ENCODE results near the gene DPH6.

DPH6 gene

GRCh38 chr15:35546511-35547381, 781 bp upstream of the DPH6 start:
- H4K8ac ChIP-seq (ENCODE audit: low read length), result peak overlapping the region; percentile 99
- peaks cover 0 to 8% of the 10 kb centered on the region in 2 experiments for H3K36me3 ChIP-seq (ENCODE audit: control insufficient read depth in 1 of 2, insufficient read depth in 2 of 2, low read depth in 1 of 2, low read length in 2 of 2)
- H2BK5ac ChIP-seq (ENCODE audit: low read depth, low read length, poor library complexity, severe bottlenecking), result no peak overlapping the region
- H3K4ac ChIP-seq (ENCODE audit: low read depth in 1 of 2, low read length in 2 of 2), result peak overlapping the region; percentile 85 to 92
- peak overlapping the region; percentile 85 for H3K4me2 ChIP-seq (ENCODE audit: low read length, poor library complexity, severe bottlenecking)
- peak overlapping the region; percentile 32 to 86 for H2BK12ac ChIP-seq (ENCODE audit: low read length in 2 of 2)
- H2BK15ac ChIP-seq (ENCODE audit: low read depth, poor library complexity, severe bottlenecking), result no peak overlapping the region
- DNase-seq, result no peak
- peaks cover 12% of the 10 kb centered on the region for H3K79me1 ChIP-seq (replicated peaks; ENCODE audit: low read length, poor library complexity, severe bottlenecking)
- peak overlapping the region; percentile 1 for H2AFZ ChIP-seq (ENCODE audit: low read depth, low read length)
- H2BK120ac ChIP-seq (ENCODE audit: low read depth, low read length), result peak overlapping the region; percentile 66
- H3K4me1 ChIP-seq (ENCODE audit: control insufficient read depth, insufficient read depth, low read depth, low read length), result peaks cover 2% of the 10 kb centered on the region
- peak overlapping the region; percentile 99 for H4K91ac ChIP-seq (ENCODE audit: low read length)
- H3K27ac ChIP-seq (ENCODE audit: low read length, poor library complexity, severe bottlenecking), result peak overlapping the region; percentile 72
- no peak overlapping the region for H3K23ac ChIP-seq (ENCODE audit: low read length in 2 of 2)
- no peaks in the 10 kb centered on the region for H3K27me3 ChIP-seq (ENCODE audit: control insufficient read depth in 1 of 2, insufficient read depth in 1 of 2, low read length in 2 of 2)
- 70% methylated on average over 14 of the region's 14 CpGs for WGBS
- no peaks in the 10 kb centered on the region for H3K9me3 ChIP-seq (ENCODE audit: control insufficient read depth, low read length)
- peak overlapping the region; percentile 23 for H2AK5ac ChIP-seq (ENCODE audit: low read length, severe bottlenecking)
- peak overlapping the region; percentile 98 for H3K9ac ChIP-seq (ENCODE audit: low read length)
- H3K18ac ChIP-seq (ENCODE audit: low read depth in 1 of 2, low read length in 2 of 2), result peak overlapping the region; percentile 83 to 98
- H3K4me3 ChIP-seq (ENCODE audit: insufficient read depth in 1 of 2, low read depth in 1 of 2, low read length in 2 of 2), result peak overlapping the region; percentile 79 to 80
- H3K14ac ChIP-seq (ENCODE audit: low read length in 2 of 2), result peak overlapping the region in 1 of 2 experiments; percentile 7

- Histone ChIP-seq H3K14ac (ENCODE audit: low read length in 2 of 2) (peak overlapping the region in 1 of 2 experiments; percentile 44), H3K9ac (ENCODE audit: low read length) (peak overlapping the region; percentile 98), H3K27ac (ENCODE audit: low read length, poor library complexity, severe bottlenecking) (peak overlapping the region; percentile 85), H3K4ac (ENCODE audit: low read depth in 1 of 2, low read length in 2 of 2) (peak overlapping the region; percentile 15 to 65), H3K4me1 (ENCODE audit: control insufficient read depth, insufficient read depth, low read depth, low read length) (peaks cover 2% of the 10 kb centered on the region), H2AK5ac (ENCODE audit: low read length, severe bottlenecking) (no peak overlapping the region), H3K18ac (ENCODE audit: low read depth in 1 of 2, low read length in 2 of 2) (peak overlapping the region; percentile 79 to 98), H3K4me2 (ENCODE audit: low read length, poor library complexity, severe bottlenecking) (peak overlapping the region; percentile 85), H2AFZ (ENCODE audit: low read depth, low read length) (no peak overlapping the region), H4K91ac (ENCODE audit: low read length) (peak overlapping the region; percentile 1), H2BK12ac (ENCODE audit: low read length in 2 of 2) (peak overlapping the region in 1 of 2 experiments; percentile 21), H4K8ac (ENCODE audit: low read length) (peak overlapping the region; percentile 16), H3K4me3 (ENCODE audit: insufficient read depth in 1 of 2, low read depth in 1 of 2, low read length in 2 of 2) (peak overlapping the region; percentile 79 to 80), H3K79me1 (replicated peaks; ENCODE audit: low read length, poor library complexity, severe bottlenecking) (peaks cover 12% of the 10 kb centered on the region), H2BK120ac (ENCODE audit: low read depth, low read length) (peak overlapping the region; percentile 74), H2BK15ac (ENCODE audit: low read depth, poor library complexity, severe bottlenecking) (no peak overlapping the region), H3K27me3 (ENCODE audit: control insufficient read depth in 1 of 2, insufficient read depth in 1 of 2, low read length in 2 of 2) (no peaks in the 10 kb centered on the region), H3K9me3 (ENCODE audit: control insufficient read depth, low read length) (no peaks in the 10 kb centered on the region), H3K23ac (ENCODE audit: low read length in 2 of 2) (no peak overlapping the region), H3K36me3 (ENCODE audit: control insufficient read depth in 1 of 2, insufficient read depth in 2 of 2, low read depth in 1 of 2, low read length in 2 of 2) (peaks cover 0 to 8% of the 10 kb centered on the region in 2 experiments), H2BK5ac (ENCODE audit: low read depth, low read length, poor library complexity, severe bottlenecking) (peak overlapping the region; percentile 87)
- no peak for DNase-seq
- WGBS, result 10% methylated on average over 13 of the region's 15 CpGs
Measured at GRCh38 chr15:35545316-35545823, 595 bp downstream of the DPH6 start.

GRCh38 chr15:35540885-35541284, 5.1 kb downstream of the DPH6 start:
- Histone ChIP-seq H3K18ac (ENCODE audit: low read depth in 1 of 2, low read length in 2 of 2) (no peak overlapping the region), H3K14ac (ENCODE audit: low read length in 2 of 2) (no peak overlapping the region), H3K4me1 (ENCODE audit: control insufficient read depth, insufficient read depth, low read depth, low read length) (no peaks in the 10 kb centered on the region), H3K9me3 (ENCODE audit: control insufficient read depth, low read length) (no peaks in the 10 kb centered on the region), H2BK5ac (ENCODE audit: low read depth, low read length, poor library complexity, severe bottlenecking) (no peak overlapping the region), H3K79me1 (replicated peaks; ENCODE audit: low read length, poor library complexity, severe bottlenecking) (peaks cover 4% of the 10 kb centered on the region), H3K4ac (ENCODE audit: low read depth in 1 of 2, low read length in 2 of 2) (no peak overlapping the region), H2BK120ac (ENCODE audit: low read depth, low read length) (no peak overlapping the region), H4K91ac (ENCODE audit: low read length) (no peak overlapping the region), H2AFZ (ENCODE audit: low read depth, low read length) (no peak overlapping the region), H2AK5ac (ENCODE audit: low read length, severe bottlenecking) (no peak overlapping the region), H3K27ac (ENCODE audit: low read length, poor library complexity, severe bottlenecking) (no peak overlapping the region), H3K23ac (ENCODE audit: low read length in 2 of 2) (no peak overlapping the region), H3K36me3 (ENCODE audit: control insufficient read depth in 1 of 2, insufficient read depth in 2 of 2, low read depth in 1 of 2, low read length in 2 of 2) (peaks cover 0 to 17% of the 10 kb centered on the region in 2 experiments), H3K4me3 (ENCODE audit: insufficient read depth in 1 of 2, low read depth in 1 of 2, low read length in 2 of 2) (no peak overlapping the region), H2BK12ac (ENCODE audit: low read length in 2 of 2) (no peak overlapping the region), H3K27me3 (ENCODE audit: control insufficient read depth in 1 of 2, insufficient read depth in 1 of 2, low read length in 2 of 2) (no peaks in the 10 kb centered on the region), H4K8ac (ENCODE audit: low read length) (no peak overlapping the region), H3K9ac (ENCODE audit: low read length) (peak overlapping the region; percentile 65), H3K4me2 (ENCODE audit: low read length, poor library complexity, severe bottlenecking) (no peak overlapping the region), H2BK15ac (ENCODE audit: low read depth, poor library complexity, severe bottlenecking) (no peak overlapping the region)
- 26% methylated on average over 1 of the region's 1 CpG for WGBS
- peak; percentile 39 for DNase-seq

GRCh38 chr15:35540021-35540420, 5.9 kb downstream of the DPH6 start:
- Histone ChIP-seq H3K14ac (ENCODE audit: low read length in 2 of 2) (no peak overlapping the region), H3K4me2 (ENCODE audit: low read length, poor library complexity, severe bottlenecking) (no peak overlapping the region), H3K27me3 (ENCODE audit: control insufficient read depth in 1 of 2, insufficient read depth in 1 of 2, low read length in 2 of 2) (no peaks in the 10 kb centered on the region), H4K91ac (ENCODE audit: low read length) (no peak overlapping the region), H3K4ac (ENCODE audit: low read depth in 1 of 2, low read length in 2 of 2) (no peak overlapping the region), H3K79me1 (replicated peaks; ENCODE audit: low read length, poor library complexity, severe bottlenecking) (peaks cover 4% of the 10 kb centered on the region), H4K8ac (ENCODE audit: low read length) (no peak overlapping the region), H3K4me3 (ENCODE audit: insufficient read depth in 1 of 2, low read depth in 1 of 2, low read length in 2 of 2) (no peak overlapping the region), H3K9ac (ENCODE audit: low read length) (peak overlapping the region; percentile 65), H2BK5ac (ENCODE audit: low read depth, low read length, poor library complexity, severe bottlenecking) (no peak overlapping the region), H3K23ac (ENCODE audit: low read length in 2 of 2) (no peak overlapping the region), H2BK12ac (ENCODE audit: low read length in 2 of 2) (no peak overlapping the region), H3K9me3 (ENCODE audit: control insufficient read depth, low read length) (no peaks in the 10 kb centered on the region), H3K4me1 (ENCODE audit: control insufficient read depth, insufficient read depth, low read depth, low read length) (no peaks in the 10 kb centered on the region), H2BK15ac (ENCODE audit: low read depth, poor library complexity, severe bottlenecking) (no peak overlapping the region), H2AFZ (ENCODE audit: low read depth, low read length) (no peak overlapping the region), H3K36me3 (ENCODE audit: control insufficient read depth in 1 of 2, insufficient read depth in 2 of 2, low read depth in 1 of 2, low read length in 2 of 2) (peaks cover 0 to 17% of the 10 kb centered on the region in 2 experiments), H2AK5ac (ENCODE audit: low read length, severe bottlenecking) (no peak overlapping the region), H3K27ac (ENCODE audit: low read length, poor library complexity, severe bottlenecking) (no peak overlapping the region), H2BK120ac (ENCODE audit: low read depth, low read length) (no peak overlapping the region), H3K18ac (ENCODE audit: low read depth in 1 of 2, low read length in 2 of 2) (no peak overlapping the region)
- 97% methylated on average over 2 of the region's 2 CpGs for WGBS
- DNase-seq, result no peak
